Astrocyte (in vitro differentiated cells and primary cell): Measurements from ENCODE around the gene MTUS2.

Source experiments
- CTCF ChIP-seq: IDR thresholded peaks from 2 replicates; pipeline ENCODE4 v1.5.1; 2011; ENCODE audit warnings: low read depth, mild to moderate bottlenecking, inconsistent platforms, low read length, moderate library complexity; ENCODE audit not compliant: insufficient read depth
- EZH2 ChIP-seq: IDR thresholded peaks from 2 replicates; pipeline ENCODE4 v1.6.1; 2012; ENCODE audit warnings: mild to moderate bottlenecking, low read length, inconsistent platforms; ENCODE audit not compliant: insufficient read depth

GRCh38 chr13:29551214-29551613, 731.1 kb downstream of the MTUS2 start:
- no peak for TF ChIP-seq CTCF
- no peak for TF ChIP-seq EZH2
